HG02885 (cell line): ENCODE results near the gene SETBP1.

ENCODE experiments used
- ATAC-seq: cut with Tn5 transposase; IDR thresholded peaks from one replicate; pipeline ENCODE4 v1.9.1; 2021; ENCODE audit warnings: mild to moderate bottlenecking; ENCODE audit not compliant: unreplicated experiment, poor library complexity

Gene SETBP1

DNA sequence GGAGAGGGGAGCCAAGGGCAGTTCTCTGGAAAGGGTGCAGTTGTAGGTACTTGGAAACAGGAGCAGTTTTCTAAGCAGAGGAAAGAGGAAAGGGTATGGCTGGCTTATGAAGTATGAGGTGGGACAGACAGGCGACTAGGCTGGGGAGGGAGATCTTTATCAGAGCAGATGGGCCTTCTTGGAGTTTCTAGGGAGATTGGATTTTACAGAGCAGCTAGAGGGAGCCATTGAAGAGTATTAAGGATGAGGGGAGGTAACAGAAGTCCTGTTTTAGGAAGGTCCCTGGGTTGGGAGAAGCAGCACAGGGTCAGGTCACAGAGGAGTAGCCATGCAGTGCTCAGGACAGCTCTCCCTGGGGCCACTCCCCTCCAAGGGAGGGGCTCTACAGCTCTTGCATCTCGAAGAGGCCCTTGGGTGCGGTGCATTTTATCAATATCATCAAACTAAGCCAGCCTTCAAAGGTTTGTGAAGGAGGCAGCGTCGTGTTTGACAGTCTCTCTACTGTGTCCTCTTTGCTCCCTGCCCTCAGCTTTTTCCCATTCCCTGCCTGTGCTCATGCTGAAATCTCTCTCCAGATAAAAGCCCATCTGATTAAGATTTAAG, 154.3 kb downstream of the SETBP1 start:
- ATAC-seq = no peak

GRCh38 chr18:44835703-44836102, 155.0 kb downstream of the SETBP1 start:
- ATAC-seq = no peak

GRCh38 chr18:44836263-44836662, 155.6 kb downstream of the SETBP1 start:
- ATAC-seq = no peak

DNA sequence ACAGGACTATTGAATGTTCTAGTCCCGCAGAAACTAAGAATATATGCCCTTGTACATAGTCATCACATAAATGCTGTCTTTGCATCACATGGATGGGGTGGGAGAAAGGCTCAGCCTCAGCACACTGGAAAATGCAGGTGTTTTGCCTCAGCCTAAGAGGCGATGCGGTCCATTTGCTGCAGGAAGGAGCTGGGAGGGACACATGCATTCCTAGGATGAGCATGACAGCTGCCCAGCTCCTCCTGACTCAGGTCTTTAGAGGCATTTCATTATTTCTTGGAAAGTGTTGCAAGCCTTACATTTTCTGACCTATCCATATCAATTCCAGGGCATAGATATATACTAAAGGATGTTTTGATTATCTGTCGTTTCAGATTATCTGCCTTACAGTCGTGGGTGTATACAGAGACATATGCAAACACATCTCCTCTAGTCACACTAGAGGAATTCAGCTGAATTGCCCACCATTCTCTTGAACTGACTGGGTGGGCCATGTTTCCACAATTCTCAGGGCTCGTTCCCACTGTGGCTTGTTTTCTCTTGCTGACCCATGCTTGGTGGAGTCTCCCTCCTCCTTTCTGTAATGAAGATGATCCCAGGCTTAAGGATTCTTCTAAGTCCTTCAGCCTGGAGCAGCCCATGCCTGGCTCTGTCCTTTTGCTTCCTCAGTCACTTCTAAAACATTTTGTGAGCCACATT, 156.9 kb downstream of the SETBP1 start:
- no peak for ATAC-seq

DNA sequence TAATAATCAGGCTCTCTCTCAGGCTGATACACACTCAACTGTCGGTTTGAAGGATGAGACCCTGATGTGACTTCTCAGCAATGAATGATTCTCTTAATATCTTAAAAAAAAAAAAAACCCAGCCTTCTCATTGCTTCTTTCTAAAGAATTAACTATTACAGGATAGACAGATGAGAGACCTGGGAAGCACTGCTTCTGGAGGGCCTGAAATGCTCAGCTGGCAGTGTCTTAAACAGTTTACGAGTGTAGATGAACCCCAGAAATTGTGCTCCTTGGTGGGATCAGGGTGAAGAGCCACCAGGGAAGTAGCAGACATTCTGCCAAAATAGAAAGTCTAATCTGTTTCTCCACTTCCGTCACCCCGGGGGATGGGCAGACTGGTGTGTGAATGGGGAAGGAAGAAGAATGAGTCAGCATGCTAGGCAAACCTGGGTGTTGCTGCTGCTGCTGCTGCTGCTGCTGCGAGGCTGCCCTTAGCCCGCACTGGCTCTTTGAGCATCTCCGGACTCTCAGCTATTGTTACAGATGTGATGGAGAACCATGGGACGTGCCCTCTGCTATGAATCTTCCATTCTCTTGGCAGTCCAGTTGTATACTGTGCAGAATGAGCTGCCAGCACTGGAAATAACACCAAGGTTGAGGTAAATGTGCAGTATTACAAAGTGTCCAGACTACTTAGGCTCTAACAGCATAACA, 158.4 kb downstream of the SETBP1 start:
- peak; percentile 99 for ATAC-seq

DNA sequence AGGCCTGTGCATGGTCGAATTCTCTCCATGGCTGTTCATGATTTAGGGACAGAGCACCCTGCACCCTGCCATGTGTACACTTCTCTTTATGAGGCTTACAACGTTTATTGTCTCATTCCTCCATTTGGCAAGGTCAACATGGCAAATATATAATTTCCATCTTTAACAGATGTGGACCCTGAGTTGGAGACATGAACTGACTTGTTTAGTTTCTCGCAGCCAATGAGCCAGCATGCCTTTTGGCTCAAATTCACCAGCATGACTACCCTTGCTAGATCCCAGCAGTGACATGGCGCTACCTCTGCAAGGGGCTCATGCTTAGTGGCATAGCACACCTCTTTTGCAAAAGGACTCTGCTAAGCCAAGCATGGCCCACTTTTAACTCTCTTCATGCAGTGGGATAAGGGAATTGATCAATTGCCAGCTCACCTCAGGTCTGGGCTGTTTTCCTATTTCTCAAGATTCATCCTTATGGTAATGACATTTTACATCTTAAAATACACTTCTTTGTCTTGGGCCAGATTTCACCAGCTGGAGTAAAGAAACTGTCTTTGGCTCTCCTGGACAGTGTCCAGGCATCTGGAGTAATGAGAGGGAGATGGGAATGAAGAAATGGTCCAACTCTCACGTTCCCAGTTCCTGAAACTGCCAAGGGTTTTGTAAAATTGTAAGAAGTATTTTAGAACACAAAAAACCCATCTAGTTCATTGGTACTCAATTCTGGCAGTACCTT, 159.5 kb downstream of the SETBP1 start:
- no peak for ATAC-seq

DNA sequence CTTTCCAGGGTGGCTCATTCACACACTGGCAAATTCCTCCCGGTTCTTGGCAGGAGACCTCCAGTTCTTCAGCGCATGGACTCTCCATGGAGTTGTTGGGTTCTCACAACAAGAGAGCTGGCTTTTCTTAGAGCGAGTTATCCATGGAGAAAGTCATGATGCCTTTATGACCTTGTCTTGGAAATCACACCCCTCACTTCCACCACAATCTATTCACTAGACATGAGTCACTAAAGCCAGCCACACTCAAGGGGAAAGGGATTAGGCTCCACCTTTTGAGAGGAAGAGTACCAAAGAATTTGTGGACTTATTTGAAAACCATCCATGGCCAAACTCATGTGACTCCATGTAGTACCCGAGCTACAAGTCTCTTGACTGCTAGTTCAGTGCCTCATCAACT, 160.5 kb downstream of the SETBP1 start:
- no peak for ATAC-seq

DNA sequence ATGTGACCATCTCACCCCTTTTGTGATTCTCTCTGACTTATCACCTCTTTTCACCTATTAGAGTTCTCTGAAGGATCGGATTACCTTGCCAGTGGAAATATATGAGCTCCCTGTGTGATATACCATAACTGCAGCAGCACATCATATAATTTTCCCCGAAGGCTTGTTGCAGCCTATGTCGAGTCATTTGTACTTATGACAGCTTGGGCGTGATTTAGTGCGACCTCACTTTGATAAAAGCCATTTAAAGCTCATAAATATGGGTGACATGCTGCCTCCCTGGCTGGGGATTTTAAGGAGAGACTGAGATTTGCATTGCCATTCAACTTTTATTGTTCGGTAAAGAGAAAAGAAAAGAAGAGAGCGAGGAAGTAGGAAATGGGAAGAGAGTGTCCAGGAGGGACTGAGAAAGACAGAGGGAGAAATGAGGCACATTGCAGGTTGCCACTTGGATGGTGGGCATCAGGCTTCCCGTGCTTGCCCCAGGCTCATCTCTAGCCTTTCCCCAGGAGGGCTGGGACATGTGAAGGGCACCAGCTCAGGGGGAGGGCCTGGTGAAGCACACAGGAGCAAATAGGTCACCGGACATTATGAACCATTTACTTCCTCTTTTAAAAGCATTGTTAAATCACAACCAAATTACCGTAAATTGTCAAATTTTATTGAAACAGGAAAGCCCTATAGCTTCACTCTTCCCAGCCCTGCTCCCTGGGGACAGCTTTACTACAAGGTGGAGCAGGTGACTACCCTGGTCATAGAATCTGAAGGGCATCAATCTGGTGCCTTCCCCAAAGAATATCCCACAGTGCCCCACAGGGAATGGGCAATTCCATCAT, 161.3 kb downstream of the SETBP1 start:
- ATAC-seq = no peak

DNA sequence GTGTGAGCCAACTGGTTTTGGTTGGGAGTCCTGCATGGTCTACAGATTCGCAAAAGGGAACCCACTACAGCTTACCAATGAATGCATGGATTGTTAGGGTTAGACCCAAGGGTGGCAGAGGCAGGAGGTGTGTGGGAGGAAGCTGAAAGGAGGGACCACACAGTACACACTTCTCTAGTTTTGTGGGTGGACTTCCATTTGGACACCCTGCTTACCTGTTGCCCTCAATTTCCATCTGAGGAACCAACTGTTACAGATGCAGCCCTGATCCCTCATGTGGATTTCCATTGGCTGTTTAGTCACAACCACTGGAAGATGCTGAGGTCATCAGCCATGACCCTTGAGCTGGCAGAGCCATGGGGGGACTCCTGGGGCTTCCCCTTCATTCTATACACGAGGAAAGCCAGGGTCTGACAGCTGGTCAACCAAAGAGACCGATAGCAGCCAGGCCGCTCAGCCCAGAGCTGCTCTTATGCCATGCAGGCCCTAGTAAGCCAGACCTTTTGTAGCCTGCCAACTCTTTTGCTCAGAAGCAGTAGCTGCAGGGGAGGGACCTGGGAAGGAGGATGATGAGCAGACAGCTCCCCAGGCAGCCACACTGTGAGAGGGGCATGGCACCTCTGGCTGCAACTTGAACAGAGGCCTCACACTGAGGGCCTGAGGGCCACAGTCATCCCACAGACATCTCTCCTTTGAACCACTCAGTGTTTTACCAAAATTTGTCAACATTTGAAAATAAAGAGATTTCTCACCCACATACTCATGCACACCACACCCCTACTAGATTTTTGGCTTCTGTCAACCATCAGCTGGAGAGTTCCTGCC, 162.1 kb downstream of the SETBP1 start:
- ATAC-seq = no peak

DNA sequence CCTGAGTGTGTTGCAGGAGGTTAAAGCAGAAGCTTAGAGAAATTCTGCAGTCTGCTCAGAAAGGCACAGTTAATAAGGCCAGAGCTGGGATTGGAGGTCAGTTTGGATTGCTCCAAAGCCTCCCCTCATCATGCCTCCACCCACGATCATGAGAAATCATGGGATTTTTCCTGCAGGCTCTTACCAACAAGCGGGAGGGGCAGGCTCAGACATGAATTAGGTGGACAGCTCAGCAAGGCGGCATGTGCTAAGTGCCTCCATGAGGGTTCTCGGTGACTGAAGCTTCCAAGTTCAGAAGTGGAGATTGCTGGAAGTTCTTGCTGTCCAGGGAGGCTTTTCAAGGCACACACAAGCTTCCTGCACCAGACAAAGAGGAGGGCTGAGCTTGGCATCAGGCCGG, 163.8 kb downstream of the SETBP1 start:
- ATAC-seq = no peak

- no peak for ATAC-seq
These were observed 165.8 kb downstream of the SETBP1 start for GRCh38 chr18:44846450-44846849.

- no peak for ATAC-seq
These were observed 168.1 kb downstream of the SETBP1 start for GRCh38 chr18:44848644-44849335.

GRCh38 chr18:44849361-44849760, 168.7 kb downstream of the SETBP1 start:
- ATAC-seq = no peak

GRCh38 chr18:44850001-44850400, 169.3 kb downstream of the SETBP1 start:
- ATAC-seq = no peak

DNA sequence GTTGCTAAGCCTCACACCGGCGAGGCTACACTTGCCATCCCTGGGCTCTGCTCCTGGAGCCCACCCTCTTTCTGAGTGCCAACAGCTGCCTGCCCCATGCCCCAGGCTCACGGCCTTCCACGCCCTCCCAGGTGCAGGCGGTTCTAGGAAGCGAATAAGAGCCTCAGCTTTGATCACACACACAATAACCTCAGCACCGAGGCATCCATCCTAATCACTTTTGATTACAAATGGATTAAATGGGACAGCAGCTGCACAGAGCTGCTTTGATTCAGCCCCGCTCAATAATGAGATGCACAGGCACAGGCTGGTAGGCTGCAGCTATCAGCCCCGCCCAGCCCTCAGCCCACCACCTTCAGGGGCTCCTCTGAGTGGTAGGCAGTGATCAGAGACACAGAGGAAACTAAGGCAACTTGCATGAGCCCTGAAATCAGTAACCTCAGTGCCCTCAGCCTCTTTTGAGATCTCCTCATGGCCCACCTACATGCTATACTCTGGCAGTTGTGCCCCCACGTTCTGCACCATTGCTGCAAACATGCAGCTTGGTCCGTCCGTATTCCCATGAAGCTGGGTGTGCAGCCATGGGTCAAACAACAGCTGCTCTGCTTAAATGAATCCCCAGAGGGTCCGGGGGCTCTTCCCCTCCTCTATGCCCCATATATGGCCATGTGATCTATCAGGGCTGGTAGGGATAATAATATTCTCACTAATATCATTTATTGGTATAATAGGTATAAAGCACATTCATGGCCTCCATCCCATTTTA, 171.4 kb downstream of the SETBP1 start:
- ATAC-seq = no peak

GRCh38 chr18:44852818-44853217, 172.1 kb downstream of the SETBP1 start:
- no peak for ATAC-seq

- no peak for ATAC-seq
These were observed 172.7 kb downstream of the SETBP1 start for GRCh38 chr18:44853430-44853829.

DNA sequence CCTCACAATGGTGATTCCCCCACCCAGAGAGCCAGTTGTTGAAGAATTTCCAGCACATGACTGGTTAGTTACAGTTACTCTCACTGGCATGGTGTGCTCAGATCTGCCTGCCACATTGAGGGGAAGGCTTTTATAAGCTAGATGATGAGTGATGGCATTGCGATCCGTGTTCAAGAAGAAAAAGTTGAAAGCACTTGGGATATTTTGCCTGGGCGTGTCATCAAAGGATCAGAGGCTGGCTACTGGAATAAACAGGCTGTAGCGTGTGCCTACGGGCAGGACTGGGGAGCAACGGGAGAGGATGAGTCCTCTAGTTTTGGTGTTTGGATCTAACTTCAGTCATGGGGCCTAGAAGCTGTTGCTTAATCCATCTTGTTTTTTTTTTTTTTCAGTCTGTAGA, 175.0 kb downstream of the SETBP1 start:
- ATAC-seq = no peak
